Esophagus (tissue), 2 donors: ENCODE results near the gene ALG12. TPM values are rescaled to one million over a fixed set of nuclear protein-coding genes. Genes with fewer than 3 reads are reported as not detected.

Experiments
- H3K27ac ChIP-seq, 2 donors: one replicate each; pipeline ENCODE4 v1.5.1; 2013; ENCODE audit warnings: low read depth in 2 of 2, mild to moderate bottlenecking in 2 of 2, inconsistent platforms in 1 of 2, low read length in 1 of 2, moderate library complexity in 1 of 2
- H3K27me3 ChIP-seq, 2 donors: one replicate each; pipeline ENCODE4 v1.6.1; 2013; ENCODE audit warnings: low read length in 2 of 2, control low read depth in 1 of 2, mild to moderate bottlenecking in 1 of 2; ENCODE audit not compliant: insufficient read depth in 2 of 2, control insufficient read depth in 1 of 2
- H3K36me3 ChIP-seq, 2 donors: one replicate each; pipeline ENCODE4 v1.6.1; 2013; ENCODE audit warnings: low read length in 1 of 2; ENCODE audit not compliant: control insufficient read depth in 2 of 2, insufficient read depth in 2 of 2
- H3K4me1 ChIP-seq, 2 donors: one replicate each; pipeline ENCODE4 v1.6.1; 2013; ENCODE audit warnings: low read length in 1 of 2; ENCODE audit not compliant: control insufficient read depth in 2 of 2, insufficient read depth in 2 of 2
- H3K4me3 ChIP-seq, 2 donors: one replicate each; pipeline ENCODE4 v1.5.1; 2013; ENCODE audit warnings: low read length in 2 of 2, mild to moderate bottlenecking in 2 of 2, low read depth in 1 of 2, moderate library complexity in 1 of 2
- H3K9me3 ChIP-seq, 2 donors: one replicate each; pipeline ENCODE4 v1.6.1; 2013; ENCODE audit warnings: mild to moderate bottlenecking in 2 of 2, low read depth in 1 of 2, low read length in 1 of 2, moderate library complexity in 1 of 2; ENCODE audit not compliant: control insufficient read depth in 2 of 2, insufficient read depth in 1 of 2
- WGBS, 2 donors: extraction: QIAGEN DNeasy Blood & Tissue Kit; methylation state at CpG; one replicate each; pipeline ENCODE4 v1.1.7; 2013; 5-methylcytosine and 5-hydroxymethylcytosine counted together
- polyA plus RNA-seq, 2 donors: library from polyadenylated mRNA; stranded (reverse); fragments of 200-250 nt; gene quantifications; one replicate each; pipeline ENCODE4 v1.2.3, GENCODE V29; 2013
- donor health status: healthy with polysubstance abuse.
- donor health status: Bipolar disorder and iron deficiency.

ALG12 gene
- polyA plus RNA-seq, 2 donors: 8.6 TPM

DNA sequence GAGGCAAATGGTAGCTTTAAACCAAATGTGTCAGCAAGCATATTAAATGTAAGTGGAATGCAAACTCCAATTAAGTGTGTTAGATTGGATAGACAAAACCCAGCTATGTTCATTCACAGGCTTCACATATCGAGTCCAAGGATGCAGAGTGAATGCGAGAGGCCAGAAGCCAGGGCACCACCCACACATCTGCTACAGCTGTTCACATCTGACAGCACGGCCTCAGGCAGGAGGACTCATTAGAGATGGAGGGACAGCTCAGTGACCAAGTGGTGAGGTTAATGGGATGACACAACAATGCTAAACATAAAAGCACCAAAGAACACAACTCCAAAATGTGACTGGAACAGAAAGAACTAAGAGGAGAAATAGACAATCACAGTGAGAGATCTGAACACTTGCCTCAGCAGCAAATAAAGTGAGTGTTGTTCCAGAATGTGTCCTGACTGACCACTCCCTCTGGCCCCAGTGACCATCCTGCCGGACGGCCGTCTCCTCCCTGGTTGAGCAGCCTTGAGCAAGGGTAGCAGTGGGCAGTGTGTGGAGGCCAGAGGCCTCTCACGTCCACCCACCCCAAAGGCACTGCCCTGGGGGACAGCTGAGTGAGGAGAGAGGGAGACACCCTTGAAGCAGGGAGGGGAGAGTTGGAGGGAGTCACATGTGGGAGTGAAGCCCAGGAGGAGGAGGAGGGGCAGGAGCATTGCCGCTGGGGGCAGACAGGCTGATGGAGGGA, 23.8 kb downstream of the ALG12 start:
- peaks cover 0 to 3% of the 10 kb centered on the region in 2 donors for H3K36me3 ChIP-seq
- 84 to 88% methylated on average over 8 of the region's 8 CpGs for WGBS, 2 donors
- H3K9me3 ChIP-seq: no peaks in the 10 kb centered on the region
- H3K4me1 ChIP-seq: peaks cover 0 to 2% of the 10 kb centered on the region in 2 donors
- H3K27me3 ChIP-seq: no peaks in the 10 kb centered on the region
- H3K4me3 ChIP-seq: no peak overlapping the region
- no peak overlapping the region for H3K27ac ChIP-seq

GRCh38 chr22:49893025-49893424, 25.2 kb downstream of the ALG12 start:
- WGBS, 2 donors: 94 to 96% methylated on average over 4 of the region's 4 CpGs
- H3K9me3 ChIP-seq: peaks cover 0 to 3% of the 10 kb centered on the region in 2 donors
- peaks cover 0 to 2% of the 10 kb centered on the region in 2 donors for H3K4me1 ChIP-seq
- H3K36me3 ChIP-seq: peaks cover 0 to 5% of the 10 kb centered on the region in 2 donors
- H3K4me3 ChIP-seq: no peak overlapping the region
- H3K27me3 ChIP-seq: no peaks in the 10 kb centered on the region
- H3K27ac ChIP-seq: no peak overlapping the region

DNA sequence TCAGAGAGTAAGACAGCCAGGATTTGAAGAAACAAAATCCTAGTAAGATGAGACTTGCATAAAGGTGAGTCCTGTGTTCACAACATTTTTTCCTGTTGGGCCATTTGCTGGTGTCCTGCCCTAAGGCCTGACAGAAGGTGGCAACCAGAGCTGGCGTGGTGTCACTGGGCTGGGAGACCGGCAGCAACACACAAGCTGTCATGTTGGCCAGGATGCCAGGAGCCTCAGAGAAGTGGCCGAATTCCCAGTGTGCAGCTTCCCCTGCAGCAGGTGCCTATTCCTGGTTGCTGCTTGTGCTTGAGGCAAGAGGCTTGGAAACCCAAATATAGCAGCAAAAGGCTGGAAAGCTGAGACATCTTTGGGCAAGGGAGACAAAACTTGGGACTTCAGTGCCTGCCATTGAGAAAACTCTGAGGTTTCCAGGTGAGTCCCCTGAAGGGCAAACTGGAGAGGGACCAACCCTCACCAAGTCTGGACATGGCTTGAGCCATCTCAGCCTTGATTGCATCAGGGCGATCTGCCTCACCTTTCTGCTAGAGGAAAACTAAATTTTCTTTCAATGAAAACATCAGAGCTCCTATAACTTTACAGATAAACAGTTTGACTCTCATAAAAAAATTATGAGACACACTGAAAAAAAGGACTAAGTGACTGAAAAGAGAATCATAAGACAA, 25.9 kb downstream of the ALG12 start:
- Histone ChIP-seq H3K4me3 (no peak overlapping the region), H3K27me3 (no peaks in the 10 kb centered on the region), H3K36me3 (peaks cover 0 to 5% of the 10 kb centered on the region in 2 donors), H3K9me3 (peaks cover 0 to 3% of the 10 kb centered on the region in 2 donors), H3K4me1 (peaks cover 0 to 2% of the 10 kb centered on the region in 2 donors), H3K27ac (no peak overlapping the region)
- WGBS, 2 donors: 68 to 81% methylated on average over 4 of the region's 4 CpGs

DNA sequence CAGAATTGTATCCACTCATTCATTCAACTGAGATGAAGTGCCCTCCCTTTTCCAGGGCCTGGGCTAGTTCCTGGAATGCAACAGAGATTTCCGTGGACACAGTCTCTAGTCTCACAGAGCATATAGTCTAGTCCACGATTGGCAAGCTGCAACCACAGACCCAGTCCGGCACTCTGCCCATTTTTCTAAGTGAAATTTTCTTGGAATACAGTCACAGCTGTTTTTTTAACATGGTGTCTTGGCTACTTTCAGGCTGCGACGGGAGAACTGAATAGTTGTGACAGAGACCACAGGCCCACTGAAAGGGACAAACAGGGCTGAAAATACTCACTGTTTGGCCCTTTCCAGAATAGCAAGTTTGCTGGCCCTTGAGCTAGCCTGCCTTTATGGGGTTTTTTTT, 29.2 kb downstream of the ALG12 start:
- no peaks in the 10 kb centered on the region for H3K4me1 ChIP-seq
- H3K36me3 ChIP-seq: peaks cover 4 to 29% of the 10 kb centered on the region in 2 donors
- 95% methylated on average over 5 of the region's 5 CpGs for WGBS, 2 donors
- H3K4me3 ChIP-seq: no peak overlapping the region
- H3K27me3 ChIP-seq: no peaks in the 10 kb centered on the region
- H3K27ac ChIP-seq: no peak overlapping the region
- peaks cover 0 to 7% of the 10 kb centered on the region in 2 donors for H3K9me3 ChIP-seq

GRCh38 chr22:49887702-49888101, 30.5 kb downstream of the ALG12 start:
- Histone ChIP-seq H3K27ac (no peak overlapping the region), H3K36me3 (peaks cover 4 to 34% of the 10 kb centered on the region in 2 donors), H3K4me3 (no peak overlapping the region), H3K9me3 (peaks cover 0 to 7% of the 10 kb centered on the region in 2 donors), H3K4me1 (no peaks in the 10 kb centered on the region), H3K27me3 (no peaks in the 10 kb centered on the region)
- WGBS, 2 donors: 93 to 94% methylated on average over 9 of the region's 9 CpGs

GRCh38 chr22:49887064-49887451, 31.2 kb downstream of the ALG12 start:
- Histone ChIP-seq H3K9me3 (peaks cover 0 to 7% of the 10 kb centered on the region in 2 donors), H3K4me1 (no peaks in the 10 kb centered on the region), H3K27ac (no peak overlapping the region), H3K27me3 (no peaks in the 10 kb centered on the region), H3K36me3 (peaks cover 4 to 34% of the 10 kb centered on the region in 2 donors), H3K4me3 (no peak overlapping the region)
- WGBS, 2 donors: 94 to 95% methylated on average over 14 of the region's 14 CpGs

DNA sequence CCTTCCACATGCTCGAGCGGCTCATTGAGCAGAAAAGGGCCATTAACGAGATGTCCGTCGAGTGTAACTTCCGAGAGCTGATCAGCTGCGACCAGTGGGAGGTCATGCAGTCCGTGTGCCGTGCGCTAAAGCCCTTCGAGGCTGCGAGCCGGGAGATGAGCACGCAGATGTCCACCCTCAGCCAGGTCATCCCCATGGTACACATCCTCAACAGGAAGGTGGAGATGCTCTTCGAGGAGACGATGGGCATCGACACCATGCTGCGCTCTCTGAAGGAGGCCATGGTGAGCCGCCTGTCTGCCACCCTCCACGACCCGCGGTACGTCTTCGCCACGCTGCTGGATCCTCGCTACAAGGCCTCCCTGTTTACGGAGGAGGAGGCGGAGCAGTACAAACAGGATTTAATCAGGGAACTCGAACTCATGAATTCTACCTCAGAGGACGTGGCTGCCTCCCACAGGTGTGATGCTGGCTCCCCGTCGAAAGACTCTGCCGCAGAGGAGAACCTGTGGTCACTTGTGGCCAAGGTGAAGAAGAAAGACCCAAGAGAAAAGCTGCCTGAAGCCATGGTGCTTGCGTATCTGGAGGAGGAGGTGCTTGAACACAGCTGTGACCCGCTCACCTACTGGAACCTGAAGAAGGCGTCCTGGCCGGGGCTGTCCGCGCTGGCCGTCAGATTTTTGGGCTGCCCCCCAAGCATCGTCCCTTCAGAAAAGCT, 31.7 kb downstream of the ALG12 start:
- Histone ChIP-seq H3K27ac (no peak overlapping the region), H3K36me3 (peaks cover 4 to 34% of the 10 kb centered on the region in 2 donors), H3K4me3 (no peak overlapping the region), H3K9me3 (peaks cover 0 to 7% of the 10 kb centered on the region in 2 donors), H3K27me3 (no peaks in the 10 kb centered on the region), H3K4me1 (no peaks in the 10 kb centered on the region)
- WGBS, 2 donors: 97 to 98% methylated on average over 41 of the region's 41 CpGs

DNA sequence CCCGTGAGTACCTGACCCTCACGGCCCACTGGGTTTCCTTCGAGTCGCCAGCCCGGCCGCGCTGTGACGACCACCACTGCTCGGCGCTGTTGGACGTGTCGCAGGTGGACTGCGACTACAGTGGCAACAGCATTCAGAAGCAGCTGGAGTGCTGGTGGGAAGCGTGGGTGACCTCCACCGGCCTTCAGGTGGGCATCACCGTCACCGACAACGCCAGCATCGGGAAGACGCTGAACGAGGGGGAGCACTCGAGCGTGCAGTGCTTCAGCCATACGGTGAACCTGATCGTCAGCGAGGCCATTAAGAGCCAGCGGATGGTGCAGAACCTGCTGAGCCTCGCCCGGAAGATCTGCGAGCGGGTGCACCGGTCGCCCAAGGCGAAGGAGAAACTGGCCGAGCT, 32.4 kb downstream of the ALG12 start:
- WGBS, 2 donors: 98 to 99% methylated on average over 35 of the region's 35 CpGs
- H3K4me1 ChIP-seq: no peaks in the 10 kb centered on the region
- H3K9me3 ChIP-seq: peaks cover 0 to 7% of the 10 kb centered on the region in 2 donors
- H3K4me3 ChIP-seq: no peak overlapping the region
- peaks cover 4 to 34% of the 10 kb centered on the region in 2 donors for H3K36me3 ChIP-seq
- H3K27ac ChIP-seq: no peak overlapping the region
- no peaks in the 10 kb centered on the region for H3K27me3 ChIP-seq

GRCh38 chr22:49885281-49885680, 33.0 kb downstream of the ALG12 start:
- Histone ChIP-seq H3K9me3 (peaks cover 0 to 7% of the 10 kb centered on the region in 2 donors), H3K27ac (no peak overlapping the region), H3K27me3 (no peaks in the 10 kb centered on the region), H3K36me3 (peaks cover 4 to 34% of the 10 kb centered on the region in 2 donors), H3K4me3 (no peak overlapping the region), H3K4me1 (no peaks in the 10 kb centered on the region)
- WGBS, 2 donors: 96 to 97% methylated on average over 17 of the region's 17 CpGs
